Stimulated activated CD8-positive, alpha-beta memory T cell treated with anti-CD3 and anti-CD28 coated beads, Interleukin-4, amount 100 ng/mL, for 4 hours (primary cell): ENCODE results near the gene FPR3.
"Not testable (repeated sequence)": the region's sequence is repeated elsewhere in the genome, so short reads cannot be mapped to it uniquely, and the experiment has no call there.

Experiments
- DNase-seq, 2 donors: peaks; one replicate each; pipeline ENCODE4 v3.0.0-alpha.2; 2020; ENCODE audit warnings: low read depth in 2 of 2, low spot score in 1 of 2

Gene FPR3

DNA sequence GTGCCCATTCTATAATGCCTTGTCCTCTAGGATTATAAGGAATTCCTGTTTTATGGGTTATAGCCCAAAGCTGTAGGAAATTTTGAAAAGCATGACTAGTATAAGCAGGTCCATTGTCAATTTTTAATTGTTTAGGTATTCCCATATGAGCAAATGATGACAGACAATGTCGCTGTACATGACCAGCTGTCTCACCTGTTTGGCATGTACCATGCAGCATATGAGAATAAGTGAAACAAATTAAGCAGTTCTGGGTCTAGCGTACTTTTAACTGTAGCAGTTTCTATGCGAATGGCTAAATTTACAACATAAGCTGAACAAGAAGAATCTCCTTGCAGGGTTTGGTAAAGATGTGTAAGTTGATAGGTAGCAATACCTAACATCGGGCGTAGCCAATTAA lies 11.6 kb downstream of the FPR3 start:
- not testable (repeated sequence) for DNase-seq

DNA sequence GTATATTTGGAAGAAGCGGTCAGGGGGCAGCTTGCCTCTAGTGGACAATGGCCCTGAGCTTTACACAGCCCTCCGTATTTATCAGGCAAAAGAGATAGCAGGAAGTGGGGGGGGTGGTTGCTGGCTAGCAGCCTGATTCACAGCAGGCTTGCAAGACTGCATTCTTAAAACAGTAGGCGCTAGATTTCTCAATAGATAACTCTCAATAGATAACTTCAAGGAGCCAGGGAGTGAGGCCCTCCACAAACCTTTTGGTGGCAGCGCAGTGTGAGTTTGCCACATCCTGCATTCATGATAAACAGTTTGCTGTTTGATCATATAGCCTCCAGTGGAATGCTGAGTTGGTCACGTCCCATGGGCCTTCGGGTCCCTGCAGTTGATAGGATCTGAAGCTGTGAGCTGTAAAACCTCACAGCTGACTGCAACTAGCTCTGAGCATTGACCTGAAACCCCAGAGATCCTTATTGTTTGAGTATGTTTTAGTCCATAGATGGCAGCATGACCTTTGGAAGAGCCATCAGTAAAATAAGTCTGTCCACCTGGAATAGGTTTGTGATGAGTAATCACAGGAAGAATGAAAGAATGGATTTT lies 12.2 kb downstream of the FPR3 start:
- DNase-seq: no peak

DNA sequence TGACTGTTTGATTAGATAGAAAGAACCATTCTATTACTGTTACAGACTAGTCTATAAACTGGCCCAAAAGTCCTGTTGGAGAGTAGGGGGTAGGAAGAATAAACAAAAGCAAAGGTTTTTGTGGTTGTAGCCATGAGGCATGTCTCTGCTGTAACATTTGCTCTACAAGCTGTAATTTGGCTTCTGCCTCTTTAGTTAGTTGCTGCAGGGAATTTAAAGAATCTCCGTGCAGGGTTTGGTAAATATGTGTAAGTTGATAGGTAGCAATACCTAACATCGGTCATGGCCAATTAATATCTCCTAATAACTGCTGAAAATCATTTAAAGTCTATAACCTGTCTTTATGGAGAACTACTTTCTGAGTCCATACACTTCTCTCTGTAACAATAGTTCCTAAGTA lies 13.0 kb downstream of the FPR3 start:
- no peak for DNase-seq

DNA sequence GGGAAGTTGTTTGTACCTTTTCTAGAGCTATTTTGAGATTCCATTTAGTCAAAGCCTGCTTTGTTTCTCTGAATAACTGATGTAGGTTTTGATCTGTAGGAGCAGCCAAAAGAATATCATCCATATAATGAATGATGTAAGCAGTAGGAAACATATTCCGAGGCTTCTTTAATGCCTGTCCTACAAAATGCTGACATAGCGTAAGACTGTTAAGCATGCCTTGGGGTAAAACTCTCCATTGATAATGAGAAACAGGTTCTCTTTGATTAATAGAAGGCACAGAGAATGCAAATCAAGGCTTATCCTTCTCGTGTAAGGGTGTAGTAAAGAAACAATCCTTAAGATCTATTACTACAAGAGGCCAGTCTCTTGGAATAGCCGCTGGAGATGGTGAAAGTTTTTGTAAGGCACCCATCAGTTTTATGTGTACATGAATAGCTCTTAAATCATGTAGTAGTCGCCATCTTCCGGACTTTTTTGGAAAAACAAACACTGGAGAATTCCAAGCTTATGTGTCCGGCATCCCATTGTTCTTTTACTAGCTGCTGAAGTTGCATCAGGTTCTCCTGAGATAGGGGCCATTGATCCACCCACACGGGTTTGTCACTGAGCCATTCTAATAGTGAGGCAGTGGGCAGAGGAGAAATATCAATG lies 13.5 kb downstream of the FPR3 start:
- no peak for DNase-seq

DNA sequence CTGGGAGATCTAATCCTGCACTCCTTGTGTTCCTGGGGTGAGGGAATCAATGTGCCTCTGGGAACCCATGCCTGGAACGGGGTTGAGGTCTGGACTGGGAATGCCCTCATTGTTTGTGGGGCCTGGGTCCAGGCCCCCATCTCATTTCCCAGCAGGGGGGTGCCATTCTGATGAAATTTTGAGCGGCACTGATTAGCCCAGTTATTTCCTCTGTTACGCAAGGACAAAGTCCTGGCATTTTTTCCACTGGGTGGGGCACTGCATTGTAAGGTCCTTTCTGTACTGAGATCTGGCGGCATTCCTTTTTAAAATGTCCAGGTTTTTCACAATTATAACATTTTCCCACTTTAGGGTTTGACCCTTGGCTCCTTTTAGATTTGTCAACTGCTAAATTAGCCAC lies 14.8 kb downstream of the FPR3 start:
- DNase-seq: no peak

DNA sequence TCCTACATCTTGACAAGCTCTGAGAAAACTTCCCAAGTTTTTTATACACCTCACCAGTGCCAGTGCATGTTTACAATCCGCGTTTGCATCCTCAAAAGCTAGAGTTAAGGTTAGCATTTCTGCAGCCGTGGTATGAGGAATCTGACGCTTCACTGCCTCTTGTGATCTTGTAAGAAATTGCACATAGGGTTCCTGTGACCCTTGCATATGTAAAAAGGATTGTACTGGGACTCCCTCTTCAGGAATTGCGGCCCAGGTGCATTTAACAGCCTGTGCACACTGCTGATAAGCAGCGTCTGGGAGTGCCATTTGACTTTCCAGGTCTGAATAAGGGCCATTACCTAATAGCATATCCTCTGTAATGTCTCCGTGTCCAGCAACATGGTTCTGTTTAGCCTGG lies 15.3 kb downstream of the FPR3 start:
- DNase-seq: no peak

GRCh38 chr19:51811344-51811743 lies 16.4 kb downstream of the FPR3 start:
- DNase-seq: no peak

GRCh38 chr19:51815043-51815442 lies 20.1 kb downstream of the FPR3 start:
- DNase-seq: no peak

- no peak for DNase-seq
Measured at GRCh38 chr19:51816711-51817110, 21.8 kb downstream of the FPR3 start.

DNA sequence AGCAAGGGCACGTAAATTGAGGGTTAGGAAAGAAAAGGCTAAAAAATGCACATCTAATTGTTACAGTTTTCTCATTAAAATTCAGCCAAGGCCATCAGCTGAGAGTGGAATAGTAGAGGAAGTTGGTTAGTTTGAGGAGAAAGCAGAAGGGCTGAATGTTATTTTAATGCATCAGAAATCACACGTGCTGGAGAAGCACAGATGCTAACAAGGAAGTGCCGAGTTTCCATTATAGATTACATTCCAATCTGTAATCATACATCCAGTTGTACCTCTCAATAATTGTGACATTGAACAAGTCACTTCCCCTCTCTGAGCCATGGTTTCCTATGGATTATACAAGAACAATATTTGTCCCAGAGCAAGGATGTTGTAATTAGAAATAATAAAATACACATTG lies 25.1 kb downstream of the FPR3 start:
- DNase-seq: no peak

GRCh38 chr19:51820831-51821446 lies 26.0 kb downstream of the FPR3 start:
- no peak for DNase-seq

- no peak for DNase-seq
Measured at GRCh38 chr19:51821456-51821855, 26.5 kb downstream of the FPR3 start.

DNA sequence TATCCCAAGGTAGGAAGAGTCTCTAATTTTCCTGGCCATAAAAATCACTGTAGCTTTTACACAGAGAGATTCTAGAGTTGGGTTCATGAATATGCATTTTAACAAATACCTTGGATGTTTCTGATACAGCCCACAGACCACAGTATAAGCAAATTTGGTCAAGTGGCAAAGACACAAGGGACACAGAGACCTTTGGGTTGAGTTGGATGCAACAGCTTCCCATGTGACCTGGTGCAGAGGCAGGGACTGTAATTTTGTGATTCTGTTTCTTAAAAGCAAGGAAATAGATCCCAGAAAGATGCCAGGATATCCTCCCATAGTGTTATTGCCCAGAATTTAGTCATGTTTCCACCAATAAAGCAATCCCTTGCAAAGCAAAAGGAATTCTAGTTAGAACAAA lies 27.0 kb downstream of the FPR3 start:
- no peak for DNase-seq

- no peak for DNase-seq
Measured at GRCh38 chr19:51822325-51822724, 27.4 kb downstream of the FPR3 start.

DNA sequence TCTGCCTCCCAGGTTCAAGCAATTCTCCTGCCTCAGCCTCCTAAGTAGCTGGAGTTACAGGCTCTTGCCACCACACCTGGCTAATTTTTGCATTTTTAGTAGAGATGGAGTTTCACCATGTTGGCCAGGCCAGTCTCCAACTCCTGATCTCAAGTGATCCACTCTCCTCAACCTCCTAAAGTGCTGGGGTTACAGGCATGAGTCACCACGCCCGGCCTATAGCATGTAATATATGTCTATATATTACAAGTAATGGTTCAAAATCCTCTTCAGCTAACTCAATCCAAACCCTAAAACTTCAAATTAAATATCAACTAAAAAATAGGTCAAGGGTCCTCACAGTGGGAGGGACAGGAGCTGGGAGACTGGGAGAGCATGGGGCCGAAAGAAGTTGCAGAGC lies 28.0 kb downstream of the FPR3 start:
- DNase-seq: no peak

DNA sequence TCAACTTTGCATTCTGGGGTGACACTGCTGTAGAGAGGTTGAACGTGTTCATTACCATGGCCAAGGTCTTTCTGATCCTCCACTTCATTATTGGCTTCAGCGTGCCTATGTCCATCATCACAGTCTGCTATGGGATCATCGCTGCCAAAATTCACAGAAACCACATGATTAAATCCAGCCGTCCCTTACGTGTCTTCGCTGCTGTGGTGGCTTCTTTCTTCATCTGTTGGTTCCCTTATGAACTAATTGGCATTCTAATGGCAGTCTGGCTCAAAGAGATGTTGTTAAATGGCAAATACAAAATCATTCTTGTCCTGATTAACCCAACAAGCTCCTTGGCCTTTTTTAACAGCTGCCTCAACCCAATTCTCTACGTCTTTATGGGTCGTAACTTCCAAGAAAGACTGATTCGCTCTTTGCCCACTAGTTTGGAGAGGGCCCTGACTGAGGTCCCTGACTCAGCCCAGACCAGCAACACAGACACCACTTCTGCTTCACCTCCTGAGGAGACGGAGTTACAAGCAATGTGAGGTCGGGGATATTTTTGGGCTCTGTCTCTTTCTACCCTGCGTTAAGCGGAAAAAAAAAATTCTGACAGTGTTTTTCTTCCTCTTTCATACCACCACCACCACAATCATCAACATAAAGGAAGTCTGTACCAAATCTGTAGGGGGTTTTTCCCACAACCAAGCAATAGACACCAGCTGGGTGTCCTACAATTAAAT lies 29.5 kb downstream of the FPR3 start:
- DNase-seq: no peak

GRCh38 chr19:51830274-51830673 lies 35.3 kb downstream of the FPR3 start:
- no peak for DNase-seq

DNA sequence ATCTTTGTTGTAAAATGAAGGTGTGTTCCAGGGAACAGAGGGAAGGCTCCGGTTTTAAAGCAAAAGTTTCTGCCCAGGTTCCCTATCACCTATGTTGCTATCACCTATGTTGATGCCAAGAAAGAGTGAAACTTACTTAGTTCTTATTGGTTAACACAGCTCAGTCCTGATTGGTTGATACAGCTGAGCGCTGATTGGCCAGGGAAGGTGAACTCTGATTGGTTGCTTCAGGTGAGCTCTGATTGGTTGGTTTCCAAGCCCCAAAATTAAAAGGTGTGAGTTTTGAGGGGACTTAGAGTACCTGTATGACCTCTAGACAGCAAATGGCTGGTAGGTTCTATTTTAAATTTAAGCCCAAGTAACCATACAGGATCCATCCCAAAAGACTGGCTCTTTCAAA lies 42.2 kb downstream of the FPR3 start:
- DNase-seq: no peak

DNA sequence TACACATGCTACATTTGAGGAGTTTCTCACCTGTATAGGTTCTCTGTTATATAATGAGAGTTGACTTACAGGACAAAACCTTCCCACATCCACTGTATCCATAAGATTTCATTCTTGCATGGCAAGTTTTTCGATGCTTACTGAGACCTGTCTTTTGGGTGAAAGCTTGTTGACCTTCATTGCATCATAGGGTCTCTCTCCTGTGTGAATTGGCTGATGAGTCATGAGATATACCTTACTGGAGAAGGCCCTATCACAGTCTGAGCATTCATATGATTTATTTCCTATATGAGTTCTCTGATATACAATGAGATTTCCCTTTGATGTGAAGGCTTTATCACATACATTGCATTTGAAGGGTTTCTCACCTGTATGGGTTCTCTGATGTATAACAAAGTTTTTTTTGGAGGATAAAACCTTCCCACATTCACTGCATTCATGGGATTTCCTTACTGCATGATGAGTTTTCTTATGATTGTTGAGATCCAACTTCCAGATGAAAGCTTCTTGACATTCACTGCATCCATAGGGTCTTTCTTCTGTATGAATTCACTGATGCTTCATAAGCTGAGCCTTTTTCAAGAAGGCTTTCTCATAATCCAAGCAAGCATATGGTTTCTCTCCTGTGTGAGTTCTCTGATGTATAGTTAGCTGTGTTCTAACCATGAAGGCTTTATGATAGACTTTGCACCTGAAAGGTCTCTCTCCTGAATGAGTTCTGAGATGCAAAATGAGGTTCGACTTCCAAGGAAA lies 67.1 kb downstream of the FPR3 start:
- no peak for DNase-seq

GRCh38 chr19:51873097-51873496 lies 78.1 kb downstream of the FPR3 start:
- no peak for DNase-seq
